NCI-H146 treated with DMSO at 0.1 percent for 48 hours (cell line): ENCODE results near the gene POLR2C.

ENCODE experiments used
- DNase-seq: peaks from one replicate; lab custom pipeline; 2025; ENCODE audit not compliant: unreplicated experiment; lab: John Stamatoyannopoulos, UW

Gene POLR2C

DNA sequence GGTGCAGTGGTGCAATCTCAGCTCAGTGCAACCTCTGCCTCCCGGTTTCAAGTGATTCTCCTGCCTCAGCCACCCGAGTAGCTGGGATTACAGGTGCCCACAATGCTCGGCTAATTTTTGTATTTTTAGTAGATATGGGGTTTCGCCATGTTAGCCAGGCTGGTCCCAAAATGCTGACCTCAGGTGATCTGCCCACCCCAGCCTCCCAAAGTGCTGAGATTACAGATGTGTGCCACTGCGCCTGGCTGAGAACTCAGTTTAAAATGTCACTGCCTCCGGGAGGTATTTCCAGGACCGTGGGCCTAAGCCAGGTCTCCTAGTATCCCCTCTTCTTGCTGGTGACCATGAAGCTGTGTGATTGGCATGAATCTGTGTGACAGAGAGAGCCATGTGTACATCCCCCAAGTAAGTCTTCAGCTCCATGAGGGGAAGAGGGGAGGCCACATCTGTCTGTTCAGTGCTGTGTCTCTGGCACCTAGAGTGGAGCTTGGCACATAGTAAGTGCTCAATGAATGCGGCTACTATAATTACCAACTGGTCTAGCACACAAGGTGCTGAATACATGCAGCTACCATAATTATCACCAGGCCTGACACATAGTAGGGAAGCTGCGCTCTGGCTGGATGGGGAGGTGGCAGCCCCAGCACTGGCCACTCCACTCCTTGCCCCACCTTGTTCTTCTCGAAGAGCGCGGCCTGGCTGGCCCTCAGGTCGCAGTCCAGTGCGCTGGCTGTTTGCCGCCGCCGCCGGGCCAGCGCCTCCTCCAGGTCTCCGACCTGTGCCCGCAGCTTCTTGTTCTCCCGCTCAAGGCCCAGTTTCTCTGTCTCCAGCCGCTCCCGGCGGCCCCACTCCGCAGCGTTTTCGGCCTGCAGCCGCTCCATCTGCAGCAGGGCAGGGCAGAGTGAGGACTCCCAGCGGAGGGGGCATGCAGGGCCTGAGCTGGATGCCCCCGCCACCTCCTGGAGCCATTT is 55.2 kb downstream of the POLR2C start:
- no peak for DNase-seq

GRCh38 chr16:57518520-57518919 is 56.0 kb downstream of the POLR2C start:
- no peak for DNase-seq

DNA sequence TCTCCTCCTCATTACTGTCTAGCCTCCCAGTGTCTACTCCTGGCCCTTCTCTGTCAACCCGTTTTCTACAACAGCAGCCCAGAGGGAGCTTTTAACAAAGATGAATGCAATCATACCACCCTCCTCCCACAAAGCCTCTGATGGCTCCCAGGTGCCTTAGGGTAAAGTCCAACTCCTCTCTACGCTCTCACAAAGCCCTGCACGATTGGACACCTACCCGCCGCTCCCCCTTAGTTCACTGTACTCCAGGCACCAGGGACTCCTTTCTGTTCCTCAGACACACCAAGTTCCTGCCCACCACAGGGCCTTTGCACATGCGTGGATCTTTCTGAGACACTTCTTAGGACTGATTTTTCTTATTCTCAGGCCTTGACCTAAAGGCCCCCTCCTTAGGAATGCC is 56.4 kb downstream of the POLR2C start:
- no peak for DNase-seq

- no peak for DNase-seq
These were observed 57.4 kb downstream of the POLR2C start for GRCh38 chr16:57519796-57520360.
